Measurements from ENCODE around the gene SYCP3.

- TF ChIP-seq CTCF (IDR thresholded peaks at IDR 0.05; ENCODE audit: poor library complexity) (no peak), EZH2 (IDR thresholded peaks at IDR 0.05; ENCODE audit: borderline replicate concordance) (no peak)
These were observed 42.6 kb upstream of the SYCP3 start for GRCh38 chr12:101781834-101782233.

Data from hepatocyte (in vitro differentiated cells).